Sigmoid colon (tissue), 3 donors: ENCODE data around the gene CITED1.

Experiments
- POLR2A ChIP-seq, 2 donors: fragments of 450-650 bp; IDR thresholded peaks; one replicate each; pipeline ENCODE4 v1.6.1; 2016; ENCODE audit warnings: antibody characterized with exemption in 2 of 2, mild to moderate bottlenecking in 2 of 2, moderate library complexity in 2 of 2
- TF ChIP-seq, protein P1 (sequence below), 4 experiments: fragments of 450-650 bp in 3 of 4; fragments of 200-600 bp in 1 of 4; IDR thresholded peaks; one replicate each; pipeline ENCODE4 v1.5.1; 2016 to 2019; ENCODE audit warnings: antibody characterized with exemption in 4 of 4, mild to moderate bottlenecking in 3 of 4, moderate library complexity in 2 of 4

- TF ChIP-seq, protein P1, sequence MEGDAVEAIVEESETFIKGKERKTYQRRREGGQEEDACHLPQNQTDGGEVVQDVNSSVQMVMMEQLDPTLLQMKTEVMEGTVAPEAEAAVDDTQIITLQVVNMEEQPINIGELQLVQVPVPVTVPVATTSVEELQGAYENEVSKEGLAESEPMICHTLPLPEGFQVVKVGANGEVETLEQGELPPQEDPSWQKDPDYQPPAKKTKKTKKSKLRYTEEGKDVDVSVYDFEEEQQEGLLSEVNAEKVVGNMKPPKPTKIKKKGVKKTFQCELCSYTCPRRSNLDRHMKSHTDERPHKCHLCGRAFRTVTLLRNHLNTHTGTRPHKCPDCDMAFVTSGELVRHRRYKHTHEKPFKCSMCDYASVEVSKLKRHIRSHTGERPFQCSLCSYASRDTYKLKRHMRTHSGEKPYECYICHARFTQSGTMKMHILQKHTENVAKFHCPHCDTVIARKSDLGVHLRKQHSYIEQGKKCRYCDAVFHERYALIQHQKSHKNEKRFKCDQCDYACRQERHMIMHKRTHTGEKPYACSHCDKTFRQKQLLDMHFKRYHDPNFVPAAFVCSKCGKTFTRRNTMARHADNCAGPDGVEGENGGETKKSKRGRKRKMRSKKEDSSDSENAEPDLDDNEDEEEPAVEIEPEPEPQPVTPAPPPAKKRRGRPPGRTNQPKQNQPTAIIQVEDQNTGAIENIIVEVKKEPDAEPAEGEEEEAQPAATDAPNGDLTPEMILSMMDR (IDR thresholded peaks at IDR 0.05) = no peak
- no peak for TF ChIP-seq POLR2A (IDR thresholded peaks at IDR 0.05)
Observed at GRCh38 chrX:72280321-72280845, 25.3 kb downstream of the CITED1 start.
